Measurements from ENCODE around the gene URAD.

Gene URAD

GRCh38 chr13:27954406-27954851, 34.1 kb downstream of the URAD start:
- Mint-ChIP-seq H3K36me3 (ENCODE audit: insufficient read depth) (peaks cover 2% of the 10 kb centered on the region), H3K9me3 (peaks cover 5% of the 10 kb centered on the region), H3K27ac (ENCODE audit: low read depth) (no peak overlapping the region), H3K27me3 (peaks cover 80% of the 10 kb centered on the region), H3K4me3 (peak overlapping the region; percentile 55), H3K4me1 (peaks cover 7% of the 10 kb centered on the region)
- ATAC-seq (replicated peaks; ENCODE audit: extremely low read depth, poor library complexity, severe bottlenecking) (no peak), DNase-seq (ENCODE audit: low spot score in 2 of 2) (no peak)

- peaks cover 5% of the 10 kb centered on the region for H3K9me3 Mint-ChIP-seq
- H3K4me1 Mint-ChIP-seq = peaks cover 7% of the 10 kb centered on the region
- H3K36me3 Mint-ChIP-seq (ENCODE audit: insufficient read depth) = peaks cover 2% of the 10 kb centered on the region
- DNase-seq (ENCODE audit: low spot score in 2 of 2) = peak; percentile 25 to 42
- peak; percentile 71 for ATAC-seq (replicated peaks; ENCODE audit: extremely low read depth, poor library complexity, severe bottlenecking)
- peak overlapping the region; percentile 73 for H3K4me3 Mint-ChIP-seq
- H3K27me3 Mint-ChIP-seq = peaks cover 74% of the 10 kb centered on the region
- H3K27ac Mint-ChIP-seq (ENCODE audit: low read depth) = no peak overlapping the region
These were observed 34.7 kb downstream of the URAD start for GRCh38 chr13:27953676-27954405.

GRCh38 chr13:27952876-27953675, 35.4 kb downstream of the URAD start:
- Mint-ChIP-seq H3K4me1 (peaks cover 7% of the 10 kb centered on the region), H3K4me3 (peak overlapping the region; percentile 73), H3K27ac (ENCODE audit: low read depth) (no peak overlapping the region), H3K36me3 (ENCODE audit: insufficient read depth) (peaks cover 2% of the 10 kb centered on the region), H3K27me3 (peaks cover 66% of the 10 kb centered on the region), H3K9me3 (peaks cover 5% of the 10 kb centered on the region)
- ATAC-seq (replicated peaks; ENCODE audit: extremely low read depth, poor library complexity, severe bottlenecking) = no peak
- no peak for DNase-seq (ENCODE audit: low spot score in 2 of 2)

- Mint-ChIP-seq H3K4me3 (no peak overlapping the region), H3K9me3 (no peaks in the 10 kb centered on the region), H3K27ac (ENCODE audit: low read depth) (no peak overlapping the region), H3K4me1 (no peaks in the 10 kb centered on the region), H3K27me3 (peaks cover 21% of the 10 kb centered on the region), H3K36me3 (ENCODE audit: insufficient read depth) (no peaks in the 10 kb centered on the region)
- DNase-seq (ENCODE audit: low spot score in 2 of 2) (no peak), ATAC-seq (replicated peaks; ENCODE audit: extremely low read depth, poor library complexity, severe bottlenecking) (no peak)
These were observed 45.5 kb downstream of the URAD start for GRCh38 chr13:27942972-27943371.

- H3K36me3 Mint-ChIP-seq (ENCODE audit: insufficient read depth) = no peaks in the 10 kb centered on the region
- DNase-seq (ENCODE audit: low spot score in 2 of 2) (no peak), ATAC-seq (replicated peaks; ENCODE audit: extremely low read depth, poor library complexity, severe bottlenecking) (no peak)
- no peaks in the 10 kb centered on the region for H3K9me3 Mint-ChIP-seq
- no peaks in the 10 kb centered on the region for H3K4me1 Mint-ChIP-seq
- H3K27ac Mint-ChIP-seq (ENCODE audit: low read depth) = no peak overlapping the region
- no peak overlapping the region for H3K4me3 Mint-ChIP-seq
- H3K27me3 Mint-ChIP-seq = peaks cover 49% of the 10 kb centered on the region
These were observed 54.7 kb downstream of the URAD start for GRCh38 chr13:27933580-27934328.

GRCh38 chr13:27933118-27933517, 55.4 kb downstream of the URAD start:
- DNase-seq (ENCODE audit: low spot score in 2 of 2) = no peak
- Mint-ChIP-seq H3K4me3 (no peak overlapping the region), H3K27me3 (peaks cover 56% of the 10 kb centered on the region), H3K4me1 (peaks cover 2% of the 10 kb centered on the region), H3K9me3 (no peaks in the 10 kb centered on the region), H3K27ac (ENCODE audit: low read depth) (no peak overlapping the region), H3K36me3 (ENCODE audit: insufficient read depth) (no peaks in the 10 kb centered on the region)
- no peak for ATAC-seq (replicated peaks; ENCODE audit: extremely low read depth, poor library complexity, severe bottlenecking)

- Mint-ChIP-seq H3K4me3 (no peak overlapping the region), H3K27me3 (peaks cover 88% of the 10 kb centered on the region), H3K36me3 (ENCODE audit: insufficient read depth) (no peaks in the 10 kb centered on the region), H3K4me1 (peaks cover 17% of the 10 kb centered on the region), H3K27ac (ENCODE audit: low read depth) (no peak overlapping the region), H3K9me3 (no peaks in the 10 kb centered on the region)
- ATAC-seq (replicated peaks; ENCODE audit: extremely low read depth, poor library complexity, severe bottlenecking) (no peak), DNase-seq (ENCODE audit: low spot score in 2 of 2) (no peak)
These were observed 58.6 kb downstream of the URAD start for GRCh38 chr13:27929868-27930267.

GRCh38 chr13:27928805-27929753, 59.4 kb downstream of the URAD start:
- Mint-ChIP-seq H3K4me1 (peaks cover 21% of the 10 kb centered on the region), H3K4me3 (no peak overlapping the region), H3K27ac (ENCODE audit: low read depth) (no peak overlapping the region), H3K36me3 (ENCODE audit: insufficient read depth) (no peaks in the 10 kb centered on the region), H3K9me3 (no peaks in the 10 kb centered on the region), H3K27me3 (peaks cover 95% of the 10 kb centered on the region)
- ATAC-seq (replicated peaks; ENCODE audit: extremely low read depth, poor library complexity, severe bottlenecking) (no peak), DNase-seq (ENCODE audit: low spot score in 2 of 2) (no peak)

- H3K27me3 Mint-ChIP-seq = peaks cover 95% of the 10 kb centered on the region
- H3K36me3 Mint-ChIP-seq (ENCODE audit: insufficient read depth) = peaks cover 3% of the 10 kb centered on the region
- H3K4me1 Mint-ChIP-seq = peaks cover 22% of the 10 kb centered on the region
- no peak overlapping the region for H3K4me3 Mint-ChIP-seq
- no peak for ATAC-seq (replicated peaks; ENCODE audit: extremely low read depth, poor library complexity, severe bottlenecking)
- H3K27ac Mint-ChIP-seq (ENCODE audit: low read depth) = no peak overlapping the region
- DNase-seq (ENCODE audit: low spot score in 2 of 2) = no peak
- no peaks in the 10 kb centered on the region for H3K9me3 Mint-ChIP-seq
These were observed 60.1 kb downstream of the URAD start for GRCh38 chr13:27928353-27928804.
